ENCODE measurements around the gene WDR75. TPM values are rescaled to one million over a fixed set of nuclear protein-coding genes. Genes with fewer than 3 reads are reported as not detected.

The WDR75 gene
- total RNA-seq, 1 experiment from 2014 or later, result 70.2 TPM

- CTCF ChIA-PET, result no interaction called here
- no TSS peak for BruUV-seq (replicated peaks)
Observed at GRCh38 chr2:189421644-189422043, 19.6 kb upstream of the WDR75 start.

More at GRCh38 chr2:189421644-189422043, 19.6 kb upstream of the WDR75 start:
- no peak overlapping the region for H3K9ac ChIP-seq (ENCODE audit: low read length)
- no peaks in the 10 kb centered on the region for H3K79me2 ChIP-seq (ENCODE audit: insufficient read depth, low read length)
- no peak for DNase-seq (ENCODE audit: low read depth, low spot score)
- intact Hi-C loops (cut with micrococcal nuclease), result no loop called here
- no peak overlapping the region for H3K4me2 ChIP-seq (ENCODE audit: low read length)
- no peaks in the 10 kb centered on the region for H3K9me2 ChIP-seq (ENCODE audit: insufficient read depth)
- H3K36me3 ChIP-seq (ENCODE audit: control insufficient read depth in 1 of 2, insufficient read depth in 2 of 2, low read length in 2 of 2), result no peaks in the 10 kb centered on the region
- TF ChIP-seq ZBTB33 (IDR thresholded peaks at IDR 0.05; ENCODE audit: extremely low read depth, insufficient replicate concordance, low read length) (no peak), REST (IDR thresholded peaks at IDR 0.05; ENCODE audit: low read depth) (no peak), EZH2phosphoT487 (IDR thresholded peaks at IDR 0.05; ENCODE audit: borderline replicate concordance) (no peak), TCF7L2 (IDR thresholded peaks at IDR 0.05; ENCODE audit: borderline replicate concordance, extremely low read depth, insufficient read depth, insufficient read length) (no peak), ATF3 (IDR thresholded peaks at IDR 0.05) (no peak), MAX (IDR thresholded peaks at IDR 0.05) (no peak), FOSL1 (IDR thresholded peaks at IDR 0.05; ENCODE audit: low read depth) (no peak), YY1 (IDR thresholded peaks at IDR 0.05; ENCODE audit: extremely low read depth, insufficient replicate concordance, low read depth, low read length) (no peak), RAD21 (IDR thresholded peaks at IDR 0.05; ENCODE audit: low read depth) (no peak), SP1 (IDR thresholded peaks at IDR 0.05; ENCODE audit: low read depth) (no peak), CEBPB (IDR thresholded peaks at IDR 0.05; ENCODE audit: low read depth) (no peak), CTCF (IDR thresholded peaks at IDR 0.05 in 2 of 3, conservative IDR thresholded peaks at IDR 0.05 in 1 of 3; ENCODE audit: borderline replicate concordance in 1 of 3, insufficient read depth in 1 of 3, low read depth in 2 of 3, low read length in 2 of 3) (no peak), SIN3A (IDR thresholded peaks at IDR 0.05; ENCODE audit: low read depth) (no peak), ELF1 (IDR thresholded peaks at IDR 0.05; ENCODE audit: borderline replicate concordance, low read depth) (no peak)
- H3K4me1 ChIP-seq (ENCODE audit: control insufficient read depth in 1 of 2, insufficient read depth in 2 of 2, low read length in 2 of 2), result peaks cover 0 to 6% of the 10 kb centered on the region in 2 experiments; a peak in 1 of 4 replicates
- H3K27me3 ChIP-seq (ENCODE audit: insufficient read depth, low read length), result no peaks in the 10 kb centered on the region
- ATAC-seq, result peak; percentile 73
- ChIA-PET RAD21 (ENCODE audit: low non-redundant PET in 1 of 2, low total read pairs in 2 of 2, uncharacterized antibody in 2 of 2, unreplicated experiment in 2 of 2) (no interaction called here), POLR2A (no interaction called here)
- no peaks in the 10 kb centered on the region for H3K9me3 ChIP-seq (ENCODE audit: control insufficient read depth in 1 of 2, insufficient read depth in 1 of 2, low read depth in 1 of 2, low read length in 2 of 2)
- no peak overlapping the region for H3K4me3 ChIP-seq (replicated peaks in 1 of 2; ENCODE audit: low read depth in 1 of 2, low read length in 2 of 2)
- no peak overlapping the region for H3K27ac ChIP-seq (ENCODE audit: low read depth, low read length)
- H2AFZ ChIP-seq (ENCODE audit: low read depth, low read length, poor library complexity, severe bottlenecking), result no peak overlapping the region
- H4K20me1 ChIP-seq (ENCODE audit: insufficient read depth), result no peaks in the 10 kb centered on the region
